HTERT RPE-1 (cell line): ENCODE data around the gene ADGRL3.

ENCODE experiments used
- in situ Hi-C: fragments of 300-500 bp; cut with MboI; formaldehyde crosslinking; loops from 4 replicates; pipeline ENCODE4 v1.14.3; 2020; ENCODE audit warnings: low sequenced_read_pairs

Gene ADGRL3

GRCh38 chr4:61531188-61531587 is 331.1 kb downstream of the ADGRL3 start:
- in situ Hi-C loops, result no loop called here

GRCh38 chr4:61532336-61533000 is 332.3 kb downstream of the ADGRL3 start:
- in situ Hi-C loops, result no loop called here

GRCh38 chr4:61533140-61533539 is 333.0 kb downstream of the ADGRL3 start:
- in situ Hi-C loops, result no loop called here

GRCh38 chr4:61540944-61541343 is 340.8 kb downstream of the ADGRL3 start:
- in situ Hi-C loops, result no loop called here

GRCh38 chr4:61541459-61541858 is 341.3 kb downstream of the ADGRL3 start:
- in situ Hi-C loops, result no loop called here

GRCh38 chr4:61543976-61544375 is 343.9 kb downstream of the ADGRL3 start:
- in situ Hi-C loops, result no loop called here

- in situ Hi-C loops, result no loop called here
Measured at GRCh38 chr4:61545902-61546480, 345.9 kb downstream of the ADGRL3 start.

- in situ Hi-C loops, result no loop called here
Measured at GRCh38 chr4:61549336-61549735, 349.2 kb downstream of the ADGRL3 start.

GRCh38 chr4:61553557-61554125 is 353.5 kb downstream of the ADGRL3 start:
- in situ Hi-C loops, result no loop called here

GRCh38 chr4:61555789-61556188 is 355.7 kb downstream of the ADGRL3 start:
- in situ Hi-C loops, result no loop called here

- in situ Hi-C loops, result no loop called here
Measured at GRCh38 chr4:61556277-61556676, 356.2 kb downstream of the ADGRL3 start.

GRCh38 chr4:61559396-61559795 is 359.3 kb downstream of the ADGRL3 start:
- in situ Hi-C loops, result no loop called here

- in situ Hi-C loops, result no loop called here
Measured at GRCh38 chr4:61561028-61561427, 360.9 kb downstream of the ADGRL3 start.

- in situ Hi-C loops, result no loop called here
Measured at GRCh38 chr4:61571761-61572559, 371.8 kb downstream of the ADGRL3 start.

- in situ Hi-C loops, result no loop called here
Measured at GRCh38 chr4:61575796-61576195, 375.7 kb downstream of the ADGRL3 start.

- in situ Hi-C loops, result no loop called here
Measured at GRCh38 chr4:61579786-61580185, 379.7 kb downstream of the ADGRL3 start.

GRCh38 chr4:61580721-61581377 is 380.7 kb downstream of the ADGRL3 start:
- in situ Hi-C loops, result no loop called here

- in situ Hi-C loops, result no loop called here
Measured at GRCh38 chr4:61583696-61584095, 383.6 kb downstream of the ADGRL3 start.

- in situ Hi-C loops, result no loop called here
Measured at GRCh38 chr4:61588621-61589402, 388.7 kb downstream of the ADGRL3 start.

- in situ Hi-C loops, result no loop called here
Measured at GRCh38 chr4:61590881-61591280, 390.8 kb downstream of the ADGRL3 start.
